Testis (tissue), 3 donors: Measurements from ENCODE around the gene JADE2. TPM values are rescaled to one million over a fixed set of nuclear protein-coding genes. Genes with fewer than 3 reads are reported as not detected.

ENCODE experiments used
- DNase-seq: peaks from one replicate; pipeline ENCODE4 v3.0.0-alpha.2; 2019
- H3K27ac ChIP-seq, 2 donors: fragments of 200-600 bp; sonication (generic); one replicate each; pipeline ENCODE4 v1.5.1; 2019
- H3K27me3 ChIP-seq: fragments of 200-600 bp; sonication (generic); one replicate; pipeline ENCODE4 v1.5.1; 2019
- H3K36me3 ChIP-seq: fragments of 200-600 bp; sonication (generic); one replicate; pipeline ENCODE4 v1.5.1; 2017; ENCODE audit warnings: low read depth; ENCODE audit errors: missing control alignments
- H3K4me1 ChIP-seq: fragments of 200-600 bp; sonication (generic); one replicate; pipeline ENCODE4 v1.5.1; 2019
- H3K4me3 ChIP-seq, 2 donors: fragments of 200-600 bp; sonication (generic); one replicate each; pipeline ENCODE4 v1.5.1; 2017 to 2019
- H3K9me3 ChIP-seq: fragments of 200-600 bp; sonication (generic); one replicate; pipeline ENCODE4 v1.5.1; 2017
- POLR2A ChIP-seq: fragments of 450-650 bp; IDR thresholded peaks from one replicate; pipeline ENCODE4 v1.6.1; 2017; ENCODE audit warnings: antibody characterized with exemption, mild to moderate bottlenecking, moderate library complexity
- WGBS, 2 donors: methylation state at CpG; one replicate each; pipeline ENCODE4 v1.1.5; 2018; 5-methylcytosine and 5-hydroxymethylcytosine counted together
- intact Hi-C: fragments of 100-400 bp; cut with DNase I; formaldehyde crosslinking; loops from one replicate; pipeline ENCODE4 v1.15.1; 2023; ENCODE audit warnings: low total_unique reads
- polyA plus RNA-seq: library from polyadenylated mRNA; stranded (reverse); fragments of 350-450 nt; fragmentation: Illumina TruSeq; extraction: RNeasy Lipid Tissue Mini Kit (QIAGEN cat#74804); gene quantifications from one replicate; pipeline ENCODE4 v1.2.3, GENCODE V29; 2014; ENCODE audit warnings: low read depth, low replicate concordance; ENCODE audit not compliant: insufficient read depth
- total RNA-seq, 2 donors: library from RNA; depleted of rRNA; stranded (reverse); fragments of >200 nt; gene quantifications; one replicate each; pipeline ENCODE4 v1.2.3, GENCODE V29; 2016
- TF ChIP-seq, protein P1 (sequence below), 3 experiments: fragments of 450-650 bp in 2 of 3; fragments of 200-600 bp in 1 of 3; sonication (generic) in 1 of 3; IDR thresholded peaks; one replicate each; pipeline ENCODE4 v1.5.1; 2016 to 2019; ENCODE audit warnings: antibody characterized with exemption in 3 of 3, mild to moderate bottlenecking in 2 of 3, moderate library complexity in 1 of 3

The JADE2 gene
- total and polyA plus RNA-seq, 3 donors from 2014 or later = 26.0 to 67.2 (median 54.5) TPM

- Histone ChIP-seq H3K27ac (no peak overlapping the region), H3K9me3 (no peaks in the 10 kb centered on the region), H3K27me3 (no peaks in the 10 kb centered on the region), H3K4me1 (peaks cover 17% of the 10 kb centered on the region), H3K36me3 (no peaks in the 10 kb centered on the region), H3K4me3 (no peak overlapping the region)
- TF ChIP-seq POLR2A = no peak
- TF ChIP-seq, protein P1, sequence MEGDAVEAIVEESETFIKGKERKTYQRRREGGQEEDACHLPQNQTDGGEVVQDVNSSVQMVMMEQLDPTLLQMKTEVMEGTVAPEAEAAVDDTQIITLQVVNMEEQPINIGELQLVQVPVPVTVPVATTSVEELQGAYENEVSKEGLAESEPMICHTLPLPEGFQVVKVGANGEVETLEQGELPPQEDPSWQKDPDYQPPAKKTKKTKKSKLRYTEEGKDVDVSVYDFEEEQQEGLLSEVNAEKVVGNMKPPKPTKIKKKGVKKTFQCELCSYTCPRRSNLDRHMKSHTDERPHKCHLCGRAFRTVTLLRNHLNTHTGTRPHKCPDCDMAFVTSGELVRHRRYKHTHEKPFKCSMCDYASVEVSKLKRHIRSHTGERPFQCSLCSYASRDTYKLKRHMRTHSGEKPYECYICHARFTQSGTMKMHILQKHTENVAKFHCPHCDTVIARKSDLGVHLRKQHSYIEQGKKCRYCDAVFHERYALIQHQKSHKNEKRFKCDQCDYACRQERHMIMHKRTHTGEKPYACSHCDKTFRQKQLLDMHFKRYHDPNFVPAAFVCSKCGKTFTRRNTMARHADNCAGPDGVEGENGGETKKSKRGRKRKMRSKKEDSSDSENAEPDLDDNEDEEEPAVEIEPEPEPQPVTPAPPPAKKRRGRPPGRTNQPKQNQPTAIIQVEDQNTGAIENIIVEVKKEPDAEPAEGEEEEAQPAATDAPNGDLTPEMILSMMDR (IDR thresholded peaks at IDR 0.05) = no peak
- intact Hi-C loops = loop anchor here (10.0 kb wide), 1 partner anchor 55 kb away; no protein-coding TSS in a partner anchor
- DNase-seq = no peak
- WGBS, 2 donors = 82 to 88% methylated on average over 2 of the region's 2 CpGs
Measured at GRCh38 chr5:134519989-134520388, 5.5 kb upstream of the JADE2 start.

DNA sequence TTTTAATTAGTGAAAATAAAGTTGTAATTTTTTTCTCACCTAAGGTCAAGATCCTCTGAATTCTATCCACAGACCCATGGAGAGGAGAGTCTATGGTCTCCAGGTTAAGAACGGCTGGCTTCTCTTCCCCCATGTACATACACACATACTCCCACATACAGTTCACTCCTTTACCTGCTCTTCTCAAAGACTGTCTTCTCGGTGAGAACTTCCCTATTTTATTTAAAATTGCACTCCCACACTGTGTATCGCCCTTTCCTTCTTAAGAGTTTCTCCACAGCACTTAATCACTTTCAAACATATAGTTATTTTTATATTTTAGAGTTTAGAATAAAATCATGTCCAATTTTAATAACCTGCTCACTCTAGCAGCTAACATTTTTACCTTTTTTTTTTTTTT lies 3.6 kb upstream of the JADE2 start:
- intact Hi-C loops = loop anchor here (10.0 kb wide), 1 partner anchor 57 kb away; no protein-coding TSS in a partner anchor
- no peaks in the 10 kb centered on the region for H3K36me3 ChIP-seq
- no peak for TF ChIP-seq POLR2A
- TF ChIP-seq, protein P1 (IDR thresholded peaks at IDR 0.05) = no peak
- no peak overlapping the region for H3K27ac ChIP-seq
- no peak for DNase-seq
- no peaks in the 10 kb centered on the region for H3K27me3 ChIP-seq
- no peak overlapping the region for H3K4me3 ChIP-seq
- no peaks in the 10 kb centered on the region for H3K9me3 ChIP-seq
- WGBS, 2 donors = 36 to 49% methylated on average over 3 of the region's 3 CpGs
- peaks cover 17% of the 10 kb centered on the region for H3K4me1 ChIP-seq

- H3K27ac ChIP-seq = peak overlapping the region; percentile 98 to 99
- peak overlapping the region; percentile 85 to 91 for H3K4me3 ChIP-seq
- H3K36me3 ChIP-seq = no peaks in the 10 kb centered on the region
- no peaks in the 10 kb centered on the region for H3K9me3 ChIP-seq
- H3K4me1 ChIP-seq = peaks cover 26% of the 10 kb centered on the region
- 10% methylated on average over 13 of the region's 13 CpGs for WGBS, 2 donors
- H3K27me3 ChIP-seq = no peaks in the 10 kb centered on the region
- intact Hi-C loops = loop anchor here (10.0 kb wide), 1 partner anchor 59 kb away; no protein-coding TSS in a partner anchor
- no peak for TF ChIP-seq POLR2A
- TF ChIP-seq, protein P1 (IDR thresholded peaks at IDR 0.05) = no peak
- DNase-seq = no peak
Measured at GRCh38 chr5:134523543-134524271, 1.8 kb upstream of the JADE2 start.

GRCh38 chr5:134524272-134524825 lies 1.1 kb upstream of the JADE2 start:
- intact Hi-C loops = loop anchor here (10.0 kb wide), 1 partner anchor 60 kb away; no protein-coding TSS in a partner anchor
- peak; percentile 91 for DNase-seq
- Histone ChIP-seq H3K27me3 (no peaks in the 10 kb centered on the region), H3K27ac (peak overlapping the region; percentile 98 to 99), H3K36me3 (no peaks in the 10 kb centered on the region), H3K4me1 (peaks cover 29% of the 10 kb centered on the region), H3K9me3 (no peaks in the 10 kb centered on the region), H3K4me3 (peak overlapping the region; percentile 85 to 91)
- WGBS, 2 donors = 0 to 1% methylated on average over 34 to 37 of the region's 40 CpGs
- TF ChIP-seq, protein P1 (IDR thresholded peaks at IDR 0.05) = no peak
- TF ChIP-seq POLR2A = no peak
